GM19238 (cell line): ENCODE measurements around the gene LY86.
A peak's percentile ranks its signal among the peaks of the same experiment; 100 is the strongest.
"Not testable (repeated sequence)": the region's sequence is repeated elsewhere in the genome, so short reads cannot be mapped to it uniquely, and the experiment has no call there.

Experiments
- DNase-seq: peaks from one replicate; pipeline ENCODE4 v3.0.0; 2011; ENCODE audit warnings: low spot score; ENCODE audit not compliant: insufficient read length

The LY86 gene

GRCh38 chr6:6652932-6653331 is 64.4 kb downstream of the LY86 start:
- no peak for DNase-seq

- DNase-seq, result no peak
Observed at GRCh38 chr6:6654599-6655575, 66.4 kb downstream of the LY86 start.

GRCh38 chr6:6655805-6656251 is 67.3 kb downstream of the LY86 start:
- no peak for DNase-seq

GRCh38 chr6:6656287-6656686 is 67.8 kb downstream of the LY86 start:
- DNase-seq, result no peak

GRCh38 chr6:6657085-6657819 is 68.7 kb downstream of the LY86 start:
- DNase-seq, result no peak

GRCh38 chr6:6657820-6658217 is 69.3 kb downstream of the LY86 start:
- DNase-seq, result no peak

- DNase-seq, result peak; percentile 44
Observed at GRCh38 chr6:6659600-6660327, 71.2 kb downstream of the LY86 start.

- DNase-seq, result no peak
Observed at GRCh38 chr6:6660339-6661045, 72.0 kb downstream of the LY86 start.

- DNase-seq, result no peak
Observed at GRCh38 chr6:6661191-6661590, 72.7 kb downstream of the LY86 start.

- DNase-seq, result no peak
Observed at GRCh38 chr6:6661684-6662083, 73.2 kb downstream of the LY86 start.

GRCh38 chr6:6663421-6664135 is 75.1 kb downstream of the LY86 start:
- DNase-seq, result no peak

GRCh38 chr6:6665555-6666243 is 77.2 kb downstream of the LY86 start:
- DNase-seq, result no peak

GRCh38 chr6:6670150-6670549 is 81.6 kb downstream of the LY86 start:
- not testable (repeated sequence) for DNase-seq

GRCh38 chr6:6674872-6675271 is 86.4 kb downstream of the LY86 start:
- no peak for DNase-seq

- DNase-seq, result peak; percentile 53
Observed at GRCh38 chr6:6676910-6677441, 88.5 kb downstream of the LY86 start.

GRCh38 chr6:6678185-6678671 is 89.7 kb downstream of the LY86 start:
- no peak for DNase-seq

GRCh38 chr6:6678811-6679210 is 90.3 kb downstream of the LY86 start:
- no peak for DNase-seq

- DNase-seq, result no peak
Observed at GRCh38 chr6:6679633-6680032, 91.1 kb downstream of the LY86 start.

- DNase-seq, result no peak
Observed at GRCh38 chr6:6680526-6680925, 92.0 kb downstream of the LY86 start.
